Activated CD8-positive, alpha-beta memory T cell treated with anti-CD3 and anti-CD28 coated beads, Interleukin-2, amount 50 U/mL, for 48 hours (primary cell): ENCODE measurements around the gene NUP210.
A peak's percentile ranks its signal among the peaks of the same experiment; 100 is the strongest.

Experiments
- DNase-seq: peaks from one replicate; pipeline ENCODE4 v3.0.0-alpha.2; 2020

NUP210 gene

DNA sequence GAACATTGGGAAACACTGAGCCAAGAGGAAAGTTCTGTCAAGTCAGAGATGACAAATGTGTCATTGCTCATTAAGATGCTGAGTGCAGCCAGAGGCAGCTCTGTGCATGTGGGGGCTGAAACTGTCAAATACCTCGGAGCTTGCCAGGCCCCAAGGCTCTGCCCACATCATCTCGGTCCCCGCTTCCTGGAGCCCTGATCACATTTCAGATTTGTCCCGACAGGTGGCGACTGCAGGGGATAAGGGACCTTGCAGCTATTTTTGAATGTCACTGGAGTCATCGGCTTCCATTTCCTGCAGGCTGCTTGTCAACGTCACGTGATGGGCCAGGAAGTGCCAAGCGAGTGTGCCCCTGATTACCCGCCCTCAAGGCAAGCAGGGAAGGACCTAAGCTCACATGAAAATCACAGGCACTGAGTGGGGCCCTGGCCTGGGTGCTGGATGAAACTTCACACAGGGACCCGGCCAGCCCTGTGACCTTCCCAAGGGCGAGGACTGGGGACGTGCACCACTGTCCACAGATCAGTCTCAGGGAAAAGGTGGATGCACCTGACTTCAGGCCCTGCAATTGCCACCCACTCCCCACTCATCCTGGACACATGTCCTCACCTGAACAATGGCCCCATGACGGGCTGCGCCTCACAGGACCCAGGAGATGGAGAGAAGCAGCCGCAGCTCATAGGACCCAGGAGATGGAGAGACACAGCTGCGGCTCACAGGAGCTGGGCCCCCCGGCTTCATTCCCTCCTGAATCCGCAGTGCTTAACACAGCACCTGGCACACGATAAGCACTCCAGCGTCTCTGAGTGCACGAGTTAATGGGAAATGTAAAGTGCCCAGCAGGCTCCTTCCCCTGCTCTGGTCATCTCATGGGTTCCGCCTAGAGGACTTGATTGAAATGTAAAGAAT lies 73.4 kb downstream of the NUP210 start:
- peak; percentile 74 for DNase-seq

DNA sequence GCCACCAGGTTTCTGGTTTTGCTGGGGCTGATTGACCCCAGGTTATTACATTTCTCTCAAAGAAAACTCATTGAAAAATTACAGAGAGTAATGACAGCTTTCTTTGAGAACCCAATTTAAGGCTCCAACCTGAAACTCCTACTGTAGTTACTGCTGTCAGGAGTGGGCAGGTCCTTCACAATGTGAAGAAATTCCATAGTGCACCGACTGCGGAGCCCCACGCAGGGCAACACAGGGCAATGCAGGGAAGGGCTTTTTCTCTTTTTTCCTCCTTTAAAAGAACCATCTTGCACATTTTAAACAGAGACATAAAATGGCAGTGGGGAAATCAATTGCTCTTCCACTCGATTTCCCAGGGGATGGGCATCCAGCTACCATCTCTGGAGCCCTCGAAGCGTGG lies 74.3 kb downstream of the NUP210 start:
- DNase-seq = no peak

DNA sequence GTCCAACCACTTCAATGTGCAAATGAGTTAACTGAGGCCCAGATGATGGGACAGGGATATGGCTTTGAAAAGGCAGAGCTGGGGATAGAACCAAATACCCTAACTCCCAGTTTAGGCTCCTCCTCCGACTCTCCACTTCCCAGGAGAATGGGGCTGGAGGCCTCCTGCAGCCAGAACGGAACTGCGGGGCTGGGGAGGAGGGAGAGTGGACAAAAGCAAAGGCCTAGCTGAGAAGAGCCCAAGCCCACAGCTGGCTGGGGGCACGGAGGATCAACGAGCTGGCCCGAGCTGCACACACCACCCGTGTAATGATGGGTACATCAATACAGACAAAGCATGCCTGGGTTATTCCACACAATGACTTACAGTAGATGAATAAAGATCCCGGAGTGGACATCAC lies 74.8 kb downstream of the NUP210 start:
- no peak for DNase-seq

DNA sequence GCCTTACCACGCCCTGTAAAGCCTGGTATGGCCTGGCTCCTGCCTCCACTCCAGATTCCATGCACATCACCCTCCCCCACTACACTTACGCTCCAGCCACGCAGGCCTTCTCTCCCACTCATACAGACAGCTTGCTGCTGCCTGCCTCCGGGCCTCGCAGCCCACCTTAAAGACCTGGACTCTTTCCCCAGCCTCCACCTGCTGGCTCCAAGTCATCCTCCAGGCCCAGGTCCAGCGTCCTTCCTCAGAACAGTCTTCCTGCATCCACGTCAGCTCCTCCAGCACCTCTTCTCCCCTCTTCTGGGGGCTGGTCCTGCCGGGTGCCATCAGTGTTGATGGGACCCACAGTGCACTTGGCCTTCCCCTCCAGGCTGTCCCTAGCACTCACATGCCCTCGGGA lies 75.5 kb downstream of the NUP210 start:
- DNase-seq = no peak

DNA sequence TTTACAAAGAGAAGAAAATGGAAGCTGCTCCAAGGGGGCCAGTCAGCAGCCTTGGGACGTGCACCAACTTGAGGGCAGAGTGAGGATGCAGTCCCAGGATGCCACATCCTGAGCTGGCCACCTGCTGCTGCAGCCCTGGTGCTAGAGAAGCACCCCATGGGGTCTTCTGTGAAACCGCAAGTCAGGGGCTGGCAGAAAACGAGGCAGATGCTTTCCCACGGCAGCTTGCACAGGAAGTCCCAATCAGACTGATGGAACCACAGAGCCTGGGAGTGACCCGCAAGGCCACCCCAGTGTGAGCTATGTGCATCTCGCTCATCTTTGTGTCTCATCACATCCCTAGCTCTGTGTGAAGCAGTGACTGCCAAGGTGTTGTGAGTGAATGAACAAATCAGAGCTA lies 76.5 kb downstream of the NUP210 start:
- DNase-seq = no peak

DNA sequence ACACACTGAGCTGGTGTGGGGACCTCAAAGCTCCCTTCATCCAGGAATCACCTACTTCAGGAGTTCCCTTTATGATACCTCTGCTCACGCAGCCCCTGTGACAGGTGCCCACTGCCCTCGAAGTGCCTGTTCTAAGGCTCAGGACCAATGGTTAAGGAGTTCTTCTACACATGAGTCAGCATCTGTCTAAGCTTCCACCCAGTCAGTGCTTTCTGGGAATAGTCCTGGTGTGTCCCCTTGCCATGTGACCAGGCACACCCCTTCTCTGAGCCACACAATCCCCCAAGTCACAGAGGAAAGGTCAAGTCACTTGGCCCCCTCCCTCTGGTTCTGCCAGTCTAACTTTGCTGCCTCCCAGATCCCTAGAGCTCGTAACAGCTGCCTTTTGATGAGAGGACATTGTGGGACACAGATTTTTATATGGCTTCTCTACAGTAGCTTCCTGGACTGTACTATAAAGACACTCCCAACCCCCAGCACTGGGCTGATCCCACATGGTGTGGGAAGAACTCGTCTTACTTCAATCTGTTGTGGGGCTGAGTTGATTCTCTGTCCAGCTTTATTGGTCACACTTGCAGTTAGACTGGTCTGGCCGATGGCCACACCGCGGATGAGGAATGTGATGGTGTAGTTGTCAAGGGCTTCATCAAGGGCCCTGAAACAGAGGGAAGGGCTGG lies 78.8 kb downstream of the NUP210 start:
- DNase-seq = no peak

DNA sequence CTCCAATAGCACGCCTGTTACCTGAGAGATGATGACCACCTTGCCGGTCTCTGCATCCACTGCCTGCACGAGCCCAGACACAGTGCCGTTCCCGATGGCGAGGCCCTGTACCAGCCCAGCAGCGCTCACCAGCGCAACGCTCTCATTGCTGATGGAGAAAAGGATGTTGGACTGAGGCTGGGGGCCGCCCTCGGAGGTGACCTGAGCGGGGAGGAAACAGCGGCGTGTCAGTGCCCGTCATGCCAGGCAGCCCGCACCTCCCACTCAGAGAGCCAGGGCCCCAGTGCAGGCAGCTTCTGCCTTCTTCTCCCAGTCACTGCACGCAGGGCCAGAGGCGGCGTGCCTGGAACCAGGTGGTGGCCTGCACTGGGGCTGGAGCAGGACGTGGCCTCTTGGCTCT lies 80.3 kb downstream of the NUP210 start:
- no peak for DNase-seq

DNA sequence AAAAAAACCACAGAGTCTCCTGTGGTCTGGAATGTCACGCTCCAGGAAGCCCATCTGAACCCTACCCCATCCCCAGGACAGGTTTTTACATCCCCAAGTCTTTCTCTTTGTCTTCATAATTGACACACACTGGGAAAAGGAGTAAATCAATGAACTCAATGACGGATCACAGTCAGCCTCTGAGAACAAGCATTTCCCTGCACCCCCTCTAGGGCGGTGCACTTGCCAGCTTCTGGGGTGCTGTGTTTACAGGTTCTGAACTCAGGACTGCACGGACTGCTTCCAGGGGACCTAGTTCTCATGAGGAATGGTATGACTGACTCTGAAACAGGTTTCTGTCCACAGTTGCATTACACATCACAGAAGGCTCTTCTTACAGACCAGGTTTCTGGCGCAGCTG lies 81.1 kb downstream of the NUP210 start:
- no peak for DNase-seq

DNA sequence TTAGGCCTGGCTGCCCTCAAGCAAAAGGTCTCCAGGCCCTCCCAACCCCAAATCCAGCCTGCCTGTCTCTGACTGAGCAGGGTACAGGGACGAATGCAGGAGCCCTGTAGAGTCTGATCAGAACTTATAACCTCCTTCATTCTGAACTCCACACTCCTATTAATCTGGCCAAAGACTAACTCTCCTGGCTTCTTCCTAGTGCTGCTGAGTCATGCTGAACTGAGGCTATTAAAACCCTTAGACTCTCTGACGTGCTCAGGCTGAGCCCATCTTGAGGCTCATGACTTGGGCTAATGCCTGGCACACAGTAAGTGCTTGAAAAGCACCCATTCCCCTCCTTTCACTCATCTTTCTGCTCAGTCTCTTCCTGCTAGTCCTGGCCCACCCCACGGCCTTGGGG lies 81.9 kb downstream of the NUP210 start:
- no peak for DNase-seq

DNA sequence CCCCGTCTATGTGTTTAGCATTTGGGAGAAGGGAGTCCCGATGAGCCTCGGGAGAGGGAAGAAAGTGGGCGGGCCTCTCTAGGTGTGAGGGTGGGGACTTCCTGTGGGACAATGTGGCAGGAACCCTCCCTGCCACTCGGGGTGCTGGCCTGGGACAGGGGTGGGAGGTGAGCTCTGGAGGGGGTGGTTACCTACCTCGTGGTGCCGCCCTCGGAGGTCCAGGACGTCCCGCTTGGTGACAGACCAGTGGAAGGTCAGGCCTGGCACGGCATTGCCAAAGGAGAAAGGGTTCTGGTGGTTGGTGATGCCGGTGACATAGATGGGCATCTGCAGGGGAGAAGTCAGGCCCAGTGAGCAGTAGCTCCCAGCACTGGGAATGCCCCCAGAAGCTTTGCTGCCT lies 83.5 kb downstream of the NUP210 start:
- DNase-seq = no peak

DNA sequence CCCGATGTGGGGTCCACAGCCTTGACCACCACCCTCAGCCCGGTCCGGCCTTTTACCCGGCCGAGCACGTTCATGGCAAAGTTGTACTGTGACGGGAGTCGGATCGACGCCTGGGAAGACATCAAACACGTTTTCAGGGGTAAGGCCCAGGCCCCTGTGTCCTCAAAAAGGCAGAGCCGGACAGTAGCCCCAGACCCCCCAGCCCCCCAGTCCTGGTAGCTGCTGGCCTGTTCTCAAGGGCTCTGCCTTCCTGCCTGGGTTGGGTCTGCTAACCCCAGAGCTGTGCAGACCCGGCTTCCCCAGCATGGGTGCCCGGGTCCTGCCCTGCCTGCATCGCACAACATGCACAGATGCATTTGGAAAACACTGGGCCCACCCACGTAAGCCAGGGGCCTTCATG lies 84.6 kb downstream of the NUP210 start:
- DNase-seq = no peak

DNA sequence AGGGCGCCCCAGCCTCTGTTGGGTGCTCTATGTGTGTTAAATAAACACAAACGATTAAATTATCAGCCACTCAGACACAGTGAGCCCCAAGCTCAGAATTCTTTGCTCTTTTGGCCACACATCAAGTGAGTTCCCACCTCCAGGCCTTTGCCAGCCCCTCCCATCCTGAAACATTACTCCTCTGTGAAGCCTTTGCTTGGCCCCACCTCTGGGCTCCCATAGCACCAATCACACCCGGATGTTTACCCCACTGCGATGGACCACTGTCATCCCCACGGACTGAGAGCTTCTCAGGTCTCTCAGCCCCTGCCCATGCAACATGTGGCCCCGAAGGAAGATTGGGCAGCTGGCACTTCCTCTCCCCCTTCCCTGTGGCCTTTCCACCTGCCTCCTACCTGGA lies 85.1 kb downstream of the NUP210 start:
- no peak for DNase-seq

DNA sequence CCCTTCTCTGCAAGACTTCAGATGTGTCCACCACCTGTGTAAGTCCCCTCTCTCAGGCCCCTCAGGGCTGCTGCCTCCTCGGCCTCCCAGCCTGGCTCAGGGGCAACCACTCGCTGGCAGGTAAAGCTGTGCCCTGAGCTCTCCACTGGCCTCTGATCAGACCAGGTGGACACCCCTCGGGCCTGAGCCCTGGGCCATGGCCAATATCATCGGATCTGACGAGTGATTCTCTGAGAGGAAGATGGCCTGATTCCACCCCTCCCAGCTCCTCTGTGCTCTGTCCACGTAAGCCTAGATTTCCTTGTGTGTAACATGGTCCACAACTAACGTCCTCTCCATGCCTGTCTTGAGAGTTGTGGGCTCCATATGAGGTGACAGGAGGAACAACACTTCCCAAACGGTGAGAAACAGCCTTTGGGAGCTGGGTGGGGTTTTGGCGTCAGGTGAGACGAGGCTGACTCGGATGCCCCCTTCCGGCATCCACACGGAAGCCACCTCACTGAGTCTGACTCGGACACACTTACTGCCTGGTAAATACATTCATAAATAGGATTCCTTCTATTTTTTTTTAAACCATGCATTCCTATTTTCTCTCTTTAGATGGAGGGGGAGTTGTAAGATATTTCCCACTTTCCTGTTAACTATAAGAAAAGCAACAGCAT lies 86.8 kb downstream of the NUP210 start:
- DNase-seq = no peak

DNA sequence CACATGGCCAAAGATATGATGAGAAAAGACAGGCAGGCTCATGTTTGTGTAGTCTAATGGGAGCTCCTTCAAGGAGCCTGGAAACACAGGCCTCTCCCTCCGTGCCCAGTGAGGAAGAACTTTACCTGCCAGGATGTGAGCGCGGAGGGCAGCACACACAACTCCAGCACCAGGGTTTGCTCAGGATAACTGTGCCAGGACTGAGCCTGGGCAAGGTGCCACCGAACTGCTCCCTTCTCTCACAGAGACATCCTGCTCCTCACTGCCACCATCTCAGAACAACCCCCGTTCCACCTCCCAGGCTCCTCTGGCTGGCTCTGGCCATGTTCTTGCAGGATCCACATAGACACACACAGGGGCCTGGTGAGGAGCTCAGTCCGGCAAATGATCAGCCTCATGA lies 87.4 kb downstream of the NUP210 start:
- no peak for DNase-seq

DNA sequence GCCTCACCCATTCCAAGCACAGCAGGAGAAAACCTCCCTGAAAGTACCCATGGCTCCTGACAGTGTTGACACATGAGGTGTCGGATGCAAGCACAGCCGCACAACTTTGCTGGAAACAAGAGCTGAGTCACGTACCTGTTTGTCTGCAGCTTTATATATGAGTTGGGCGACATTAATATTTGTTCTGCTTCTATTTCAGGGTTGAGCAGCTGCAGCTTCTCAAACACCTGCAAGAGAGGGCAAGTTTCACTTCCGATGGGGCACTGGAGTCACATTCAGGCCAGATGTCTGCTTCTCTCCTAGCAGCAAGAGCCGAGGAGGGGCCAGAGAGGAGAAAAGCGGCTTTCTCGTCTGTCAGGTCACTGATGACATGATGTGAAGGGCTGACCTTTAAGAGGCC lies 88.0 kb downstream of the NUP210 start:
- DNase-seq = no peak

DNA sequence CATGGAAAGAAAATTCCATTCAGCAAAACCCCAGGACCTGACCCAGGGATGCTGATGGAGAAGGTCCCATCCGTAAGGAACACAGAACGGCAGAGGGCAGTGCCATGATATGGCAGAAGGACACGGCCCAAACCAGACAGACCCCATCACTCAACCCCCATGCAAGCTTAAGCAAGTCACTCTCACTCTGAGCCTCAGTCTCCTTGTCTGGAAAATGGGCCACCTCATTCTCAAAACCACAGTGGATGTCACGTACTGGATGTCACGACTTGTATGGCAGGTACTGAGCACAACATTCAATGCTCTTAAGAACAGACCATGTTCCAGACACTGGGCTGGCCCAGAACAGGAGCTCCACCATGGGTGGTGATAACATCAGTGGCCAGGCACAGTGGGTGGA lies 90.4 kb downstream of the NUP210 start:
- no peak for DNase-seq

DNA sequence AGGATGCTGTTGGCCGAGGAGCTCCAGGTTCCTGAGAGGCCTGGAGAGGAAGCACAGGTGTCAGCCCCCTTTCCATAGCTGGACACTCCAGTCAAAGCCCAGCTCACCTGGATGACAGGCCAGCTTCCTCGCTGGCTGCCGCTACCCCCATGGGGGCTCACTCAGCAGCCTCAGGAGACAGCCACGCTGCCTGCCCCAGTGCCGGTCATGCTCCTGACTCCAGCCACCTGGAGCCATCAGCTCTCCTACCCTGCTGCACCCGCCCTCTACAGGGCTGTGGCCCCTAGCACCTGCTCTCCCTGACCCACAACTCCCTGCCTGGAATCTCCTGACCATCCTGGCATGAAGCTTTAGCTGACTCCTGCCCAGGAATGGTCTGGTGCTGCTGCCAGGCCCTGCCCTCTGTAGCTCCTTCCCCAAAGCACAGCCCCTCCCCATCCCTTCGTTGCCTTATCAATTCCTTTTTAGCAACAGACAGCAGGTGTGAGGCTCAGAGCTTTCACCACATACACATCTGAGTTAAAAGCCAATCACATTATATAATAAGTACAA lies 94.2 kb downstream of the NUP210 start:
- DNase-seq = no peak

DNA sequence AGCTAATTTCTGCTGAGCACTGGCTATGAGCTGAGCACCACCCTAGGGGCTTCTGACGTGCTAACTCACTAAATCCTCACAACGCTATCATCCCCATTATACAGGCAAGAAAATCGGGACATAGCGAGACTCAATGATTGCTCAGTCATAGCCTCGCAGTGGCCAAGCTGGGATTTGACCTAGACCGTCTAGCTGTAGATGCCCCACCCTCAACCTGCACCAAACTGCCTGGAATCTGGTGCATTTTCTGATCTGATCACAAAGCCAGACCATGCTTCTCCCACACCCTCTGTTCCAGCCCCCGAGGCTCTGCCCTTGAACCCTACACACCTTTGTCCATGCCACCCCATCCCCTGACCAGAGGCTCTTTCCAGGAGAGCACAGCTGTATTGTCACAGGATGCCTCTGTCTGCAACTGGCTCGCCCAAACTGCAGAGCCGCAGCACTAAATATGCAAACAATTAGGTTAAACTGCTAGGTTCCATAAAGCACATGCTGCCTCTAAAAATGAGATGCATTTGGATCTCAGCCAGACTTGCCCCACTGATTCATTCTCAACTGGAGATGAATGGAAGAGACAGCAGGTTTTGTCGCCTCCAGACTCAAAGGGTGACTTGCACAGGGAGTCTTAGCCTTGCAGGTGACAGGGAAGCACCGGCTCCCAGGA lies 95.2 kb downstream of the NUP210 start:
- DNase-seq = no peak

DNA sequence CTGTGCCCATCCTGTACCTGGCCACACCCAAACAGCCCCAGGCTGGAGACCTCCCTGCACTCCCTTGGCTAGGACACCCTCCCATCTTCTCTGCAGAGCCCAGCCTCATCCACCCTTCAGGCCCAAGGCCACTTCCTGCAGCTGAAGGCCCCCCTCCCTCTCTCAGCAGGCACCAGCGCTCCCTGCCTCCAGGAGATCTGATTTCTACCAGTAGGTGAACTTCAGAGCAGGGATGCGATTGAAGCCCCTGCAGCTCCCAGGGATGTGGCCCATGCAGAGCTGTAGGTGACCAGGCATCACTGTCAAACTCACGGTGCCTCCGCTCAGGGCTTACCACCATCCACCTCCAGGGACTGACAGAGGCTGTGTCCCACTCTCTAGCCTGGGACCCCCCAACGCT lies 96.3 kb downstream of the NUP210 start:
- no peak for DNase-seq

DNA sequence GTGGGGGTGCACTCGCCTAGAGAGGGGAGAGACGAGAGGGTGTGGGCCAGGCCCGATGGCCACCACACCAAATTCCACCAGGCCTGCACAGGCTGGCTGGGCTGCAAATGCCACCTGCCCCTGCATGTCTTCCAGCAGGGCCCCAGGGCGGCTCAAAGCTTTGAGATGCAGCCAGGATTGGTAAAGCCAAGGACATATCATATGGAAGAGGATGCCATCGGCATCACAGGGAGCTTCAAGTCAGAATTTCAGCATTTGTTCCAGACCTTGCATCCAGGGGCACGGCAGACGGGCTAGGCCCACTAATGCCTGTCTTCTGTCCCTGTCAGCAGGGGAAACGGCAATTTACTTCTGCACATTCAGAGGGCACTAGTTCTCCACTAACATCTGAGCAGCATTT lies 97.8 kb downstream of the NUP210 start:
- DNase-seq = no peak

DNA sequence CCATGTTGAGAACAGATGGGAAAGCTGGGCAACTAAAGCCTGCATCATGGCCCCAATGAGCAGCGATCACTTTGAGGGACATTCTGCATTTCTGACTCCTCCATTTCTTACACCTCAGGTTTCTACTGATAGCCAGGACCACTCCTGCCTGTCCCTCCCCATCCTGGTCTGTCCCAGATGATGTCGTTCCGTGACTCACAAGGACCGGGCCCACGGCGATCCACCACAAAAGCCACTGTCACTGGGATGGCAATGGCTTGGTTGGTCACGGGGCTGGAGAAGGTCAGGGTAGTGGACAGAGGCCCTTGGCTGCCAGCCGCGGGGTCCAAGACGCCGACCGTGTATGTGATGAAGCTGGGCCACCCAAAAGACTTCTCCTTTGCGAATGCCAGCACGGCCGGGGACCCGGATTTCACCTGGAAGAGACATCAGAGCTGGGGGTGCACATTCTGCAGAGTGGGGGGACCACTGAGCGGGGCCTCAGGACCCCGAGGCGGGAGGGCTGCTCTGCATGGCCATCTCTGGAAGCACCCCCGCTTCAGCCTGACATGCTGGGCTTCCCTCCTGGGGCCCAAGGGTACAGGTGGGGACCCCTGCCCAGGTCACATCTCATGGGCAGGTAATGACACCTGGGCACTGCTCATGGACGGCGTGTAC lies 100.4 kb downstream of the NUP210 start:
- no peak for DNase-seq

DNA sequence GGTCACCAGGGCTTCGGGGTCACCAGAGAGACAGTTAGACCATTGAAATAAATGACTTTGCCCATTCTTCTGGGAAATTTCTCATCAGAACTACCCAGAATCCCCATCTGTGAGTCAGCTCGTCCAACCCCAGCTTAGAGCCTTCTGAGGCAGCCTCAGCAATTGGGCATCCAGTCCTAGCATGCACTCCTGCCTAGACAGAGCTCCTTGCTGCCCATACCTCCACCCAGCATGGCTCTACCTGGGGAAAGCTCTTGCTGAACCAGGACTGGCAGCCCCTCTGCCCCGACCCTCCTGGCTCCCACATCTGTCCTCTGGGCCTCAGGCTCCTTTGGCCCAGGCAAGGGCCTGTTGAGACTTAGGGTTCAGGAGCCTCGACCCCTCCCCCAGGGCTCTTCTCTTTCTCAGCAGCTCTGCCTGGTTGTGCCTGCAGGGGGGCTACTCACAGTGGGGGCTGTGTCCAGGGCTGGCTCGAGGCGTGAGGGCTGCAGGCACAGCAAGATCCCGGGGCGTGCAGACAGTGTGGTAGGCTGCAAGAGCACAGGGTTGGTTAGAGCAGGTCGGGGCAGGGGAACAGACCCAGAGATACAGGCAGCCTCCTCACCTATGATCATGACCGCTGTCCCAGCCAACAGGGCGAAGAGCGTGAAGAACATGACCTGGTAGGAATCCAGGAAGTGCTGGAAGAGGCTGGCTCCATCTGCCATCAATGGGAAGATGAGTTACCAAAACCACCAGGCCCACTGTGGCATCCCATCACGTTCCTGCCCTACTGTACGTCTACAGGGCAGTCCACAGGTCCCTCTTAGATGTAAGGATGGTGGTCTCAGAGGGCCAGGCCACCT lies 101.3 kb downstream of the NUP210 start:
- no peak for DNase-seq
